Neuronal stem cell (in vitro differentiated cells): ENCODE data around the gene ANKFN1.

ENCODE experiments used
- DNase-seq: peaks from one replicate; pipeline ENCODE4 v3.0.0-alpha.2; 2013; ENCODE audit warnings: low spot score
- H2AFZ ChIP-seq: one replicate; pipeline ENCODE4 v1.6.1; 2013; ENCODE audit warnings: mild to moderate bottlenecking, low read length, inconsistent platforms
- H2AK5ac ChIP-seq: 2 replicates; pipeline ENCODE4 v1.6.1; 2013; ENCODE audit warnings: low read depth, mild to moderate bottlenecking, inconsistent platforms, low read length, moderate library complexity, mixed read lengths
- H2BK120ac ChIP-seq: 2 replicates; pipeline ENCODE4 v1.6.1; 2013; ENCODE audit warnings: low read depth, mild to moderate bottlenecking, inconsistent platforms, low read length, moderate library complexity, mixed read lengths
- H2BK12ac ChIP-seq: one replicate; pipeline ENCODE4 v1.6.1; 2013; ENCODE audit warnings: low read length, inconsistent platforms
- H2BK15ac ChIP-seq: 2 replicates; pipeline ENCODE4 v1.6.1; 2013; ENCODE audit warnings: mild to moderate bottlenecking, low read length, inconsistent platforms, mixed read lengths
- H2BK5ac ChIP-seq: one replicate; pipeline ENCODE4 v1.6.1; 2013; ENCODE audit warnings: inconsistent platforms, mild to moderate bottlenecking, low read length, moderate library complexity
- H3K14ac ChIP-seq: one replicate; pipeline ENCODE4 v1.6.1; 2013; ENCODE audit warnings: low read length, inconsistent platforms
- H3K18ac ChIP-seq: 2 replicates; pipeline ENCODE4 v1.6.1; 2013; ENCODE audit warnings: low read length, inconsistent platforms
- H3K23ac ChIP-seq: 2 replicates; pipeline ENCODE4 v1.6.1; 2013; ENCODE audit warnings: low read depth, mild to moderate bottlenecking, mixed read lengths, low read length, inconsistent platforms; ENCODE audit not compliant: poor library complexity
- H3K27ac ChIP-seq: replicated peaks from 3 replicates; pipeline ENCODE4 v1.5.1; 2013; ENCODE audit warnings: low read length, inconsistent platforms
- H3K27me3 ChIP-seq, 3 experiments: 2 replicates each; pipeline ENCODE4 v1.6.1; 2013; ENCODE audit warnings: low read length in 3 of 3, mild to moderate bottlenecking in 2 of 3, inconsistent platforms in 1 of 3, low read depth in 1 of 3, mixed read lengths in 1 of 3, moderate library complexity in 1 of 3; ENCODE audit not compliant: control insufficient read depth in 3 of 3, insufficient read depth in 3 of 3
- H3K36me3 ChIP-seq, 2 donors: replicated peaks in 1 of 2; 2 replicates each; pipeline ENCODE4 v1.6.1; 2013; ENCODE audit warnings: low read length in 2 of 2; ENCODE audit not compliant: control insufficient read depth in 2 of 2, insufficient read depth in 2 of 2
- H3K4ac ChIP-seq: 2 replicates; pipeline ENCODE4 v1.6.1; 2013; ENCODE audit warnings: inconsistent platforms, mild to moderate bottlenecking, low read length, moderate library complexity
- H3K4me1 ChIP-seq, 2 donors: 1 replicate in 1 of 2; 2 replicates in 1 of 2; pipeline ENCODE4 v1.6.1; 2013; ENCODE audit warnings: low read length in 2 of 2, low read depth in 1 of 2; ENCODE audit not compliant: control insufficient read depth in 2 of 2, insufficient read depth in 1 of 2
- H3K4me2 ChIP-seq: one replicate; pipeline ENCODE4 v1.6.1; 2013; ENCODE audit warnings: mild to moderate bottlenecking, low read length, inconsistent platforms; ENCODE audit not compliant: insufficient read depth, poor library complexity, severe bottlenecking
- H3K4me3 ChIP-seq, 2 donors: 2 replicates each; pipeline ENCODE4 v1.5.1; 2013; ENCODE audit warnings: low read length in 2 of 2, mild to moderate bottlenecking in 2 of 2, inconsistent platforms in 1 of 2, moderate library complexity in 1 of 2
- H3K79me1 ChIP-seq: one replicate; pipeline ENCODE4 v1.6.1; 2013; ENCODE audit warnings: low read depth, mild to moderate bottlenecking, inconsistent platforms, low read length, moderate library complexity
- H3K9ac ChIP-seq: one replicate; pipeline ENCODE4 v1.6.1; 2013; ENCODE audit warnings: mild to moderate bottlenecking, low read depth, low read length, inconsistent platforms; ENCODE audit not compliant: poor library complexity
- H3K9me3 ChIP-seq, 2 donors: replicated peaks in 1 of 2; 2 replicates each; pipeline versions ENCODE3 to v1.6.1; 2013; ENCODE audit warnings: low read length in 2 of 2, mild to moderate bottlenecking in 2 of 2, inconsistent platforms in 1 of 2, low read depth in 1 of 2, mixed read lengths in 1 of 2, moderate library complexity in 1 of 2; ENCODE audit not compliant: control insufficient read depth in 2 of 2, insufficient read depth in 1 of 2
- H4K8ac ChIP-seq: one replicate; pipeline ENCODE4 v1.6.1; 2013; ENCODE audit warnings: low read depth, mild to moderate bottlenecking, inconsistent platforms, low read length, moderate library complexity
- H4K91ac ChIP-seq: one replicate; pipeline ENCODE4 v1.6.1; 2013; ENCODE audit warnings: low read length, low read depth, mild to moderate bottlenecking, inconsistent platforms; ENCODE audit not compliant: poor library complexity
- WGBS, 2 donors: extraction: QIAGEN DNeasy Blood & Tissue Kit; methylation state at CpG; one replicate each; pipeline ENCODE4 v1.1.7; 2013; ENCODE audit warnings: missing lambda C conversion rate in 2 of 2, mixed read lengths in 1 of 2; ENCODE audit not compliant: insufficient read length in 2 of 2, insufficient replicate concordance in 1 of 2; ENCODE audit errors: extremely low coverage in 2 of 2; 5-methylcytosine and 5-hydroxymethylcytosine counted together

ANKFN1 gene

DNA sequence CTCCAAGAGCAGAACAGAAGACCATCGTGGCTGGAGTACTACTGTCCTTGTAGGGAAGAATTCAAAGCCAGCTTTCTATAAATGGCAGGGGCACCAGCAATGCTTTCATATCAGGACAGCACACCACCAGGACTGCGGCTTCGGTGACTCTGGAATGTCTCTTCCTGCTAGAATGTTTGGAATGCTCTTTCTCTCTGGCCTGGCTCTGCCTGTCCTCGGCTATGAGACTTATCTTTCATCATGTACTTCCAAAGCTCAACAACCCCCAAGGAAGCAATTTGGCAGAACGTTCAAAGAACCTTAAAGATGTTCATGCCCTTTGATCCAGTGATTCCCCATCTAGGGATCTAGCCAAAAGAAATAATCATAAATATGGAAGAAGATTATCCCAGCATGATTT is 387.6 kb downstream of the ANKFN1 start:
- no peak overlapping the region for H3K18ac ChIP-seq
- H3K27ac ChIP-seq = no peak overlapping the region
- H4K91ac ChIP-seq = no peak overlapping the region
- H3K36me3 ChIP-seq = no peaks in the 10 kb centered on the region
- H3K14ac ChIP-seq = no peak overlapping the region
- DNase-seq = no peak
- no peak overlapping the region for H2AFZ ChIP-seq
- H4K8ac ChIP-seq = no peak overlapping the region
- no peak overlapping the region for H3K4me2 ChIP-seq
- H3K9ac ChIP-seq = no peak overlapping the region
- no peak overlapping the region for H2BK5ac ChIP-seq
- no peaks in the 10 kb centered on the region for H3K79me1 ChIP-seq
- no peak overlapping the region for H3K4me3 ChIP-seq
- H2BK120ac ChIP-seq = no peak overlapping the region
- H2BK15ac ChIP-seq = no peak overlapping the region
- peaks cover 0 to 9% of the 10 kb centered on the region in 2 donors for H3K4me1 ChIP-seq
- H3K4ac ChIP-seq = no peak overlapping the region
- no peak overlapping the region for H3K23ac ChIP-seq
- H3K9me3 ChIP-seq = peaks cover 0 to 4% of the 10 kb centered on the region in 2 donors
- no peak overlapping the region for H2BK12ac ChIP-seq
- no peaks in the 10 kb centered on the region for H3K27me3 ChIP-seq
- H2AK5ac ChIP-seq = no peak overlapping the region
- WGBS, 2 donors = no CpG with 5 or more reads among the region's 5 CpGs

DNA sequence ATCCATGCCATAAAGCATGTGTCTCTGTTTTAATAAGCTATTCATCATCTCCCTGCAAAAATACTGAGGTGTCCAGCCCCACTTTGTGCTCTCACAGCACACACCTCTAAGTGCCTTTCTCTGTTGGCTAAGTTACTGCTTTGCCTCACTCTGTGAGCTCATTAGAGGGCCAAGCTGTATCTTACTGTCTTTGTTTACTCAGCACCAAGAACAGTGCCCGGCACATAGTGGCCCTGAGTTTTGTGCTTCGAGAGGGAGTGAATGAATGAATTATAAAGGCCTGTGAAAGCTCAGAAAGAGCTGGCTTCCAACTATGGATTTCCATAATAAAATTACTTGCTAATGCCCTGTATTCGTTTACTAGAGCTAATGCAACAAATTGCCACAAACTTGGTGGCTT is 390.0 kb downstream of the ANKFN1 start:
- WGBS, 2 donors = no CpG with 5 or more reads among the region's 3 CpGs
- Histone ChIP-seq H3K27me3 (no peaks in the 10 kb centered on the region), H3K23ac (no peak overlapping the region), H3K4me1 (peaks cover 0 to 9% of the 10 kb centered on the region in 2 donors), H3K9ac (no peak overlapping the region), H3K4ac (no peak overlapping the region), H2BK15ac (no peak overlapping the region), H3K9me3 (peaks cover 0 to 4% of the 10 kb centered on the region in 2 donors), H3K4me2 (no peak overlapping the region), H3K14ac (no peak overlapping the region), H2BK12ac (no peak overlapping the region), H2BK5ac (no peak overlapping the region), H3K18ac (no peak overlapping the region), H3K36me3 (no peaks in the 10 kb centered on the region), H2AFZ (no peak overlapping the region), H4K91ac (no peak overlapping the region), H2AK5ac (no peak overlapping the region), H4K8ac (no peak overlapping the region), H2BK120ac (no peak overlapping the region), H3K79me1 (no peaks in the 10 kb centered on the region), H3K27ac (no peak overlapping the region), H3K4me3 (no peak overlapping the region)
- no peak for DNase-seq

DNA sequence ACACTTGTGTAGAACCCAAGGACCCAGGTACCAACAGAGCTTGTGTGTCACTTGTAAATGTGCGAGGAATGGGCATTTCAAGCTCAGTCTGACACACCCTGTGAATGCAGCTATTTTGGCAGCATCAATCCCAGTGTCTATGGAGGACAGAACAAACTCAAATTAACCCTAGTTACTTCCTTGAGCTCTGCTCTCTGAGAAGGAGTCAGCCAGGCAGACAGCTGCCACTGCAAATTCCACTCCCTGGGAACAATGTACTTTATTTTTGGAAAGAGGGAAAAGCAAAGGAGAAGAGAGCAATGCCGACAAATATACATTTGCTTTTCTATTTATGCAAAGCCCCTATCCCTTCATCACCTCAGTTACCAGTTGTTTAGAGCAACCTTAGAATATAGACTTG is 391.8 kb downstream of the ANKFN1 start:
- Histone ChIP-seq H4K91ac (no peak overlapping the region), H3K27ac (no peak overlapping the region), H2BK12ac (no peak overlapping the region), H3K4me2 (no peak overlapping the region), H3K9me3 (no peaks in the 10 kb centered on the region), H3K14ac (no peak overlapping the region), H2BK120ac (no peak overlapping the region), H3K4me3 (no peak overlapping the region), H3K18ac (no peak overlapping the region), H2AK5ac (no peak overlapping the region), H3K23ac (no peak overlapping the region), H2AFZ (no peak overlapping the region), H3K79me1 (no peaks in the 10 kb centered on the region), H2BK5ac (no peak overlapping the region), H2BK15ac (no peak overlapping the region), H3K9ac (no peak overlapping the region), H3K27me3 (no peaks in the 10 kb centered on the region), H3K36me3 (no peaks in the 10 kb centered on the region), H3K4me1 (peaks cover 0 to 9% of the 10 kb centered on the region in 2 donors), H4K8ac (no peak overlapping the region), H3K4ac (no peak overlapping the region)
- DNase-seq = no peak
- WGBS, 2 donors = no CpG with 5 or more reads among the region's 2 CpGs

- no peak overlapping the region for H4K8ac ChIP-seq
- H2AFZ ChIP-seq = no peak overlapping the region
- no peak overlapping the region for H3K4me2 ChIP-seq
- H3K23ac ChIP-seq = no peak overlapping the region
- no peaks in the 10 kb centered on the region for H3K79me1 ChIP-seq
- no peak overlapping the region for H3K14ac ChIP-seq
- H2AK5ac ChIP-seq = no peak overlapping the region
- no peaks in the 10 kb centered on the region for H3K36me3 ChIP-seq
- no peaks in the 10 kb centered on the region for H3K9me3 ChIP-seq
- H3K27ac ChIP-seq = no peak overlapping the region
- H3K18ac ChIP-seq = no peak overlapping the region
- no peak overlapping the region for H2BK120ac ChIP-seq
- no peak overlapping the region for H3K4me3 ChIP-seq
- H3K27me3 ChIP-seq = no peaks in the 10 kb centered on the region
- H2BK12ac ChIP-seq = no peak overlapping the region
- H3K4ac ChIP-seq = no peak overlapping the region
- H3K9ac ChIP-seq = no peak overlapping the region
- peaks cover 0 to 6% of the 10 kb centered on the region in 2 donors for H3K4me1 ChIP-seq
- H2BK15ac ChIP-seq = no peak overlapping the region
- H2BK5ac ChIP-seq = no peak overlapping the region
- H4K91ac ChIP-seq = no peak overlapping the region
- no peak for DNase-seq
Observed at GRCh38 chr17:56545930-56546329, 392.7 kb downstream of the ANKFN1 start.
